Mesothelial cell of epicardium (in vitro differentiated cells): ENCODE results near the gene ILF3. TPM values are rescaled to one million over a fixed set of nuclear protein-coding genes. Genes with fewer than 3 reads are reported as not detected.

Experiments
- DNase-seq, 2 experiments: peaks; one replicate each; pipeline ENCODE4 v3.0.0; 2021; ENCODE audit warnings: low spot score in 2 of 2; ENCODE audit not compliant: unreplicated experiment in 2 of 2
- H3K27ac Mint-ChIP-seq: 2 replicates; pipeline ENCODE4 v1.8.0; 2021; ENCODE audit warnings: mixed read lengths
- H3K27me3 Mint-ChIP-seq: 2 replicates; pipeline ENCODE4 v1.8.0; 2021; ENCODE audit warnings: low read depth, mixed read lengths
- H3K36me3 Mint-ChIP-seq: 2 replicates; pipeline ENCODE4 v1.8.0; 2021; ENCODE audit warnings: mixed read lengths
- H3K4me1 Mint-ChIP-seq: 2 replicates; pipeline ENCODE4 v1.8.0; 2021; ENCODE audit warnings: mixed read lengths
- H3K4me3 Mint-ChIP-seq: 2 replicates; pipeline ENCODE4 v1.8.0; 2021; ENCODE audit warnings: mild to moderate bottlenecking, moderate library complexity, mixed read lengths
- H3K9me3 Mint-ChIP-seq: 2 replicates; pipeline ENCODE4 v1.8.0; 2021; ENCODE audit warnings: mixed read lengths
- CTCF ChIP-seq: fragments of 200-600 bp; sonication (generic); IDR thresholded peaks from one replicate; pipeline ENCODE4 v1.5.0; 2021; ENCODE audit warnings: antibody characterized with exemption; ENCODE audit not compliant: unreplicated experiment
- total RNA-seq: library from RNA; stranded (reverse); gene quantifications from 3 replicates; pipeline ENCODE4 v1.2.1, GENCODE V29; 2021

ILF3 gene
- total RNA-seq, 1 donor from 2014 or later: 617 TPM

GRCh38 chr19:10625003-10625761, 29.0 kb upstream of the ILF3 start, which contains the start of gene SLC44A2:
SLC44A2 (plus strand) TSS chr19:10625553; CDS start chr19:10625634, 81 bp downstream.
- Mint-ChIP-seq H3K36me3 (peaks cover 14% of the 10 kb centered on the region), H3K4me1 (peaks cover 27% of the 10 kb centered on the region), H3K27me3 (no peaks in the 10 kb centered on the region), H3K27ac (peak within 1 kb of the TSS; percentile 99), H3K9me3 (no peaks in the 10 kb centered on the region), H3K4me3 (peak within 1 kb of the TSS; percentile 91)
- DNase-seq: peak; percentile 77 to 85
- no peak for TF ChIP-seq CTCF

GRCh38 chr19:10625762-10626138, 28.4 kb upstream of the ILF3 start:
- H3K4me1 Mint-ChIP-seq: peaks cover 23% of the 10 kb centered on the region
- H3K36me3 Mint-ChIP-seq: peaks cover 14% of the 10 kb centered on the region
- peak in 1 of 2 experiments; percentile 54 for DNase-seq
- H3K27me3 Mint-ChIP-seq: no peaks in the 10 kb centered on the region
- no peak for TF ChIP-seq CTCF
- H3K9me3 Mint-ChIP-seq: no peaks in the 10 kb centered on the region
- H3K27ac Mint-ChIP-seq: peak overlapping the region; percentile 99
- H3K4me3 Mint-ChIP-seq: peak overlapping the region; percentile 91

- Mint-ChIP-seq H3K27me3 (no peaks in the 10 kb centered on the region), H3K36me3 (peaks cover 47% of the 10 kb centered on the region), H3K27ac (no peak overlapping the region)
These were observed 22.3 kb upstream of the ILF3 start for GRCh38 chr19:10631874-10632273.

GRCh38 chr19:10634430-10634829, 19.7 kb upstream of the ILF3 start:
- TF ChIP-seq CTCF: no peak
- DNase-seq: no peak
- Mint-ChIP-seq H3K4me1 (no peaks in the 10 kb centered on the region), H3K27ac (no peak overlapping the region), H3K36me3 (peaks cover 49% of the 10 kb centered on the region), H3K27me3 (no peaks in the 10 kb centered on the region), H3K9me3 (no peaks in the 10 kb centered on the region), H3K4me3 (no peak overlapping the region)

More at GRCh38 chr19:10631874-10632273, 22.3 kb upstream of the ILF3 start:
- Mint-ChIP-seq H3K4me1 (peaks cover 5% of the 10 kb centered on the region), H3K4me3 (no peak overlapping the region), H3K9me3 (no peaks in the 10 kb centered on the region)
- DNase-seq: no peak
- no peak for TF ChIP-seq CTCF

- Mint-ChIP-seq H3K27ac (no peak overlapping the region), H3K9me3 (no peaks in the 10 kb centered on the region), H3K27me3 (no peaks in the 10 kb centered on the region), H3K4me1 (no peaks in the 10 kb centered on the region), H3K36me3 (peaks cover 50% of the 10 kb centered on the region), H3K4me3 (no peak overlapping the region)
- no peak for DNase-seq
- TF ChIP-seq CTCF: no peak
These were observed 19.2 kb upstream of the ILF3 start for GRCh38 chr19:10634963-10635362.
